GM18951 (cell line): ENCODE data around the gene CALML6.

Source experiments
- POLR2A ChIP-seq: IDR thresholded peaks from 4 replicates; pipeline ENCODE4 v1.6.1; 2011; ENCODE audit warnings: mild to moderate bottlenecking; ENCODE audit not compliant: insufficient read length, insufficient read depth; ENCODE audit errors: extremely low read depth
- in situ Hi-C: fragments of 300-500 bp; cut with MboI; formaldehyde crosslinking; loops from one replicate; pipeline ENCODE4 v1.12.0; 2022; ENCODE audit warnings: low sequenced_read_pairs, mixed read lengths, inconsistent platforms; ENCODE audit not compliant: unreplicated experiment

The CALML6 gene

GRCh38 chr1:1895456-1896336, 19.4 kb upstream of the CALML6 start:
- in situ Hi-C loops: no loop called here
- TF ChIP-seq POLR2A: no peak

GRCh38 chr1:1898246-1898933, 16.7 kb upstream of the CALML6 start:
- in situ Hi-C loops: no loop called here
- TF ChIP-seq POLR2A: no peak

GRCh38 chr1:1899266-1899966, 15.6 kb upstream of the CALML6 start:
- TF ChIP-seq POLR2A: no peak
- in situ Hi-C loops: no loop called here

- in situ Hi-C loops: loop anchor here (10.0 kb wide), 1 partner anchor 135 kb away; no protein-coding TSS in a partner anchor
- TF ChIP-seq POLR2A: no peak
Observed at GRCh38 chr1:1899967-1900327, 15.1 kb upstream of the CALML6 start.

GRCh38 chr1:1900883-1901640, 14.0 kb upstream of the CALML6 start:
- no peak for TF ChIP-seq POLR2A
- in situ Hi-C loops: loop anchor here (10.0 kb wide), 1 partner anchor 136 kb away; no protein-coding TSS in a partner anchor

GRCh38 chr1:1901641-1902294, 13.3 kb upstream of the CALML6 start:
- in situ Hi-C loops: loop anchor here (10.0 kb wide), 1 partner anchor 137 kb away; no protein-coding TSS in a partner anchor
- TF ChIP-seq POLR2A: no peak

- in situ Hi-C loops: loop anchor here (10.0 kb wide), 1 partner anchor 138 kb away; no protein-coding TSS in a partner anchor
- no peak for TF ChIP-seq POLR2A
Observed at GRCh38 chr1:1903224-1903623, 11.8 kb upstream of the CALML6 start.

GRCh38 chr1:1906185-1907097, 8.6 kb upstream of the CALML6 start:
- TF ChIP-seq POLR2A: no peak
- in situ Hi-C loops: loop anchor here (10.0 kb wide), 1 partner anchor 142 kb away; no protein-coding TSS in a partner anchor

- in situ Hi-C loops: loop anchor here (10.0 kb wide), 1 partner anchor 142 kb away; no protein-coding TSS in a partner anchor
- no peak for TF ChIP-seq POLR2A
Observed at GRCh38 chr1:1907098-1907736, 7.8 kb upstream of the CALML6 start.

- no peak for TF ChIP-seq POLR2A
- in situ Hi-C loops: loop anchor here (10.0 kb wide), 1 partner anchor 144 kb away; no protein-coding TSS in a partner anchor
Observed at GRCh38 chr1:1908506-1908791, 6.6 kb upstream of the CALML6 start.

- no peak for TF ChIP-seq POLR2A
- in situ Hi-C loops: no loop called here
Observed at GRCh38 chr1:1910033-1910465, 5.0 kb upstream of the CALML6 start.
